Spinal cord (tissue), 10 donors: ENCODE measurements around the gene ASPN. TPM values are rescaled to one million over a fixed set of nuclear protein-coding genes. Genes with fewer than 3 reads are reported as not detected.
A peak's percentile ranks its signal among the peaks of the same experiment; 100 is the strongest.
"Not testable (repeated sequence)": the region's sequence is repeated elsewhere in the genome, so short reads cannot be mapped to it uniquely, and the experiment has no call there.

Experiments used
- DNase-seq, 6 donors: peaks; one replicate each; pipeline versions ENCODE4 v3.0.0 to v3.0.0-alpha.2; 2013 to 2015; ENCODE audit warnings: low spot score in 6 of 6, low read depth in 4 of 6
- H3K27ac ChIP-seq: one replicate; pipeline ENCODE4 v1.5.1; 2013; ENCODE audit warnings: low read depth, low read length, control low read depth
- H3K27me3 ChIP-seq: one replicate; pipeline ENCODE4 v1.6.1; 2013; ENCODE audit warnings: low read length; ENCODE audit not compliant: control insufficient read depth, insufficient read depth
- H3K36me3 ChIP-seq: one replicate; pipeline ENCODE4 v1.6.1; 2013; ENCODE audit warnings: low read length; ENCODE audit not compliant: control insufficient read depth, insufficient read depth
- H3K4me1 ChIP-seq: one replicate; pipeline ENCODE4 v1.6.1; 2013; ENCODE audit warnings: low read length; ENCODE audit not compliant: control insufficient read depth, insufficient read depth
- H3K4me3 ChIP-seq: one replicate; pipeline ENCODE4 v1.5.1; 2013; ENCODE audit warnings: low read depth, low read length, control low read depth
- H3K9me3 ChIP-seq: one replicate; pipeline ENCODE4 v1.6.1; 2013; ENCODE audit warnings: low read length; ENCODE audit not compliant: control insufficient read depth, insufficient read depth
- WGBS: methylation state at CpG from one replicate; pipeline ENCODE4 v1.1.5; 2013; ENCODE audit warnings: missing lambda C conversion rate; ENCODE audit not compliant: insufficient coverage; 5-methylcytosine and 5-hydroxymethylcytosine counted together
- polyA plus RNA-seq, 2 donors: library from polyadenylated mRNA; unstranded; fragments of 120-200 nt; gene quantifications; one replicate each; pipeline ENCODE4 v1.2.1, GENCODE V29; 2013; ENCODE audit not compliant: insufficient read length in 2 of 2
- total RNA-seq, 2 donors: library from RNA; depleted of rRNA in 1 of 2; stranded (reverse); fragments of 120-200 nt in 1 of 2; fragments of >200 nt in 1 of 2; gene quantifications; one replicate each; pipeline versions ENCODE4 v1.2.3 to v1.2.4, GENCODE V29; 2013 to 2014
- donor health status: healthy.

Gene ASPN
- total and polyA plus RNA-seq, 4 donors = 12.5 to 142 (median 79.4) TPM

DNA sequence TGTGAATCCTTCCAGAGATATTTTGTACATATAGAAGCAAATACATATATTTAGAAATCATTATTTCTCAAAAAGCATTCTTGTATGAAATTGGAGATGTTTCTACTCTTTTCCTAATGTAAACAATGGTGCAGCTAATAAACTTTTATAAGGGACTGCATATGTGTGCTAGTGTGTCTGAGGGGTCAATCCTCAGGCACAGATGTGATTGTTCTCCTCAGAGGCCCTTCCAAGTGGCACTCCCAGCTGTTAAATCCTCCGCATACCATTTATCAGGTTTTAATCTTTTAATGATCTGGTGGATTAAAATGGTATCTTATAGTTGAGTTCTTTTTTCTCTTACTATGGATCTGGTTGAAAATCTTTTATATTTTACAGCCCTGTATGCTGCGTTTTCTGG is 52.5 kb downstream of the ASPN start:
- Histone ChIP-seq H3K36me3 (no peaks in the 10 kb centered on the region), H3K4me1 (no peaks in the 10 kb centered on the region), H3K4me3 (no peak overlapping the region), H3K27ac (no peak overlapping the region), H3K27me3 (no peaks in the 10 kb centered on the region), H3K9me3 (no peaks in the 10 kb centered on the region)
- WGBS = no CpG with 5 or more reads among the region's 2 CpGs
- no peak for DNase-seq

DNA sequence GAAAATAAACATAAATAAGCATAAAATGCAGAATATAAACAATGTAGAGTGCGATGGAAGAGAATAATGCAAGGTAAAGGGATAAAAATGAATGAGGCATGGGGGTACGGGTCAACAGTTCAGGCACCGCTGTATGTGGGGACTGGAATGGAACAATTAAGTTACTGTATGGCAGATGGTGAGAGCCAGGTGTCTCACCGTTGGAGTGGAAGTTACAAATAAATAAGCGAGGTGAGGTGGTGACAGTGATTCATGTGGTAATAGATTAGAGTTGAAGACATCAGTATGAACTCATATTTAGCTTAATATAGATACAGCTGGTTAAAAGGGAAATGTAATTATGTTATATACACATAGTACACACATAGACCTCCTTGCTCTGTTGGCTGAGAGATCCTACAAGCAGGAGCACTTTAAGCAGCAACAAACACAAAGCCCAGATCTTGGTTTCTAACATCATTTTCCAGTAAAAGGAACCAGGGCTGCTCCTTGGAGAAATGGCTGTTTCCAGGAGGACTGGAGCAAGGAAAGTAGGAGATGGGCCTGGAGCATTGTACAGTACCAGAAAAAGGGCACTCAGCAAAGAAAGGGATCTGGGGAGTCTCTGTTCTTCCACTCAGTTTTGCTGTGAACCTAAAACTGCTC is 55.7 kb downstream of the ASPN start:
- no peaks in the 10 kb centered on the region for H3K36me3 ChIP-seq
- H3K4me3 ChIP-seq = no peak overlapping the region
- no peaks in the 10 kb centered on the region for H3K27me3 ChIP-seq
- H3K27ac ChIP-seq = peak overlapping the region; percentile 77
- WGBS = 32% methylated on average over 4 of the region's 5 CpGs
- DNase-seq = no peak
- no peaks in the 10 kb centered on the region for H3K4me1 ChIP-seq
- no peaks in the 10 kb centered on the region for H3K9me3 ChIP-seq

DNA sequence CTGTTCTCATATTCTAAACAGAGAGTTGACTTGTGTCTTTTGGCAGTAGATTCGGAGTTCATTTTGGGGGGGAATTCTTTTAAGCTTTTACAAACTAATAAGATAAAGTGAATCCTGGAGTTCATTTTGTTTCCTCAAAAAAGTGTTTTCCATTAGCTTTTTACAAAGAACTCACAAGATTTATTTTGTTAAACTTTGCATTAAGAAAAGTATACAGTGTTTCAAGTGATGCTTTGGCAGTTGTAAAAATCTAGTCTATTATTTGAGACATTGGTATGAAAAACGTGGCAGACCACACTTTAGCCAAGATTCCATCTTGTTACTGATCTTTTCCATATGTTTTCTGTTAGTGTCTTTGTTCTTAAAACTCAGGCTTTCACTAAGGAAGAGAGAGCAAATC is 56.8 kb downstream of the ASPN start:
- peak in 1 of 6 donors; percentile 50 for DNase-seq
- WGBS = no CpG with 5 or more reads among the region's 2 CpGs
- Histone ChIP-seq H3K27me3 (no peaks in the 10 kb centered on the region), H3K36me3 (no peaks in the 10 kb centered on the region), H3K4me1 (no peaks in the 10 kb centered on the region), H3K4me3 (no peak overlapping the region), H3K27ac (peak overlapping the region; percentile 77), H3K9me3 (no peaks in the 10 kb centered on the region)

DNA sequence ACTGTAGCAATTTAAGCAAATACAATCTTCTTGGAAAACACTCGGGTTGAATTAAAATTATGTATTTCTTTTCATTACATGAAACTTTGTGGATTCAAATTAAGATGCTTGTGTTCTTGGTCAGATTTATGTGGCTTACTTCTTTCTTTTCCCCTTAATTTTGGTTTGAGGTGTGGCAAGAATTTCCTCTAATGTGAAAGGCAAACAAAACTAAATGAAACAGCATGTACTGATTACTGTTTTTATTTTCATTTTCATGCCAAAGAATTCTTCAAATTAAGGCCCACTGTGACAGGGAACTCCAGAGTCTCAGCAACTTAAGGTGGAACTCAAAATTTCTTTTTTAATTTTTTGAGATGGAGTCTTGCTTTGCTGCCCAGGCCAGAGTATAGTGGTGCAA is 58.0 kb downstream of the ASPN start, which contains the start of gene OMD:
OMD (minus strand) TSS at position 132 of the 400 bp plus-strand sequence. CDS start 6,913 bp downstream, outside the sequence.
- no peaks in the 10 kb centered on the region for H3K27me3 ChIP-seq
- H3K9me3 ChIP-seq = no peaks in the 10 kb centered on the region
- H3K27ac ChIP-seq = peak within 1 kb of the TSS; percentile 77
- peak within 1 kb of the TSS; percentile 4 for H3K4me3 ChIP-seq
- DNase-seq = peak in 1 of 6 donors; percentile 43
- H3K36me3 ChIP-seq = no peaks in the 10 kb centered on the region
- H3K4me1 ChIP-seq = no peaks in the 10 kb centered on the region
- WGBS = no CpG with 5 or more reads among the region's 1 CpG

DNA sequence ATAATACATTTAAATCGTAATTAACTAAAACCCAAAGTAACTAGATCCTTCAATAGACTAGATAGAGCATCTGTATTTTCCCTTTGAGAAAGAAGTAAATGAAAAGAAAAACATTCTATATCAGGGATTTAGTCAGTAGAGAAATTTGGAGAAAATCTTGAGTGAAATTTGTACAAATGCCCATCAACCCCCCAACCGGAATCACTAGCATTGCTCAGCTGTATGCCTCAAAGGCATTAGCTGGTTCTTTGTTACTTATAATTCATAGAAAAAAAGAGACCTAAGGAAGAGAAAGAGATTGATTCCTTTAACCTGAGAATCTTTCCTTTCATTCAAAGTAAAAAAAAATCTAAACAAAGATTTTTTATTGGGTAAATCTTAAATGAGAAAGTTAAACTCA is 58.7 kb downstream of the ASPN start:
- no CpG with 5 or more reads among the region's 2 CpGs for WGBS
- Histone ChIP-seq H3K27ac (peak overlapping the region; percentile 77), H3K36me3 (no peaks in the 10 kb centered on the region), H3K9me3 (no peaks in the 10 kb centered on the region), H3K27me3 (no peaks in the 10 kb centered on the region), H3K4me3 (peak overlapping the region; percentile 4), H3K4me1 (no peaks in the 10 kb centered on the region)
- no peak for DNase-seq

DNA sequence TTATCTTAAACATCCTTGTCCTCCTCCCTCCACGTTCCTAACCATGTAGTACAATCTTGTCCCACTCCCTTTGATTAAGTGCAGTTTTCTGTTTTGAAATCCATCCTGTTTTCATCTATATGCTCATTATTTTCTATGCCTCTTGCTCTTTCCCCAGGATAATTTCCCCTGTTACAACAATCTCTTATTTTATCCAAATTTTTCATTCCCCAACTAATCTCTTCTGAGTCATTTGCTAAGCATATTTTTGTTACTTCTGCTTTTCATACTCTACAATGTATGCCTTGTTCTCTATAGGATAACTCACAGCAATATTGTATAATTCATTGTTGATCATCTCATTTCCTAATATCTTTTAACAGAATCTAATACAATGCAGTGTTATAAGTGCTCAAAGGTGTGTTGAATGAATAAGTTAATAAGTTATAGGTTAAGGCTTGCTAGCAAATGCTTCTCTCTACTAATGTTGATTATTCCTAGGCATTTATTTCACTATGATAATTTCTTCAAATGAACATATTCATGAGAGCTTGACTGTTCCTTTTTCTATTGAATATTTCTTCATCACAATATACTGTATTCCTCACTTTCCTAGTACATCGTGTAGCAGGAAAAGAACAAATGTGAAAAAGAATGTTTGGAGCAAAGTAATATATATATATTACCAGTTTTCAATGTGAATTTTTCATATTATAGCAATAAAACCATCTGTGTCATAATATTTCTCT is 59.5 kb downstream of the ASPN start:
- DNase-seq = no peak
- no peaks in the 10 kb centered on the region for H3K27me3 ChIP-seq
- peak overlapping the region; percentile 77 for H3K27ac ChIP-seq
- no peaks in the 10 kb centered on the region for H3K4me1 ChIP-seq
- H3K9me3 ChIP-seq = no peaks in the 10 kb centered on the region
- H3K36me3 ChIP-seq = no peaks in the 10 kb centered on the region
- H3K4me3 ChIP-seq = peak overlapping the region; percentile 13
- WGBS = 100% methylated on average over 1 of the region's 2 CpGs

DNA sequence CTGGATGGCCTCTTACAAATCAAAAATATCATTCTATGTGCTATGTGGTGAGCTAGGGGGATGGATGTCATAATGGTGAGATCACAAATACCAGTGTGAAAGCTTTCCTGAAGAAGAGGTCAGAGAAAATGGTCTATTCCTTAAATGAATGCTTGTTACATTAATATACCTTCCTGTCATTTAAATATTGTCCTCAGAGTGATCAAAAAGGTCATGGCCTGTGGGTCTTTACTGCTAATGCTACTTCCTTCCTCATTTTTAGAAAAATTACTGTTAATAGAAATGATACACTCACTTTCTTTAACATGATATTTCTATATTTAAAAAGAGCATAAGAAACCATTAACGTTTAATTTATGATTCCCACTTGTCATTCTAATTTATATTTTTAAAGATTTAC is 67.7 kb downstream of the ASPN start:
- WGBS = no CpG with 5 or more reads among the region's 1 CpG

DNA sequence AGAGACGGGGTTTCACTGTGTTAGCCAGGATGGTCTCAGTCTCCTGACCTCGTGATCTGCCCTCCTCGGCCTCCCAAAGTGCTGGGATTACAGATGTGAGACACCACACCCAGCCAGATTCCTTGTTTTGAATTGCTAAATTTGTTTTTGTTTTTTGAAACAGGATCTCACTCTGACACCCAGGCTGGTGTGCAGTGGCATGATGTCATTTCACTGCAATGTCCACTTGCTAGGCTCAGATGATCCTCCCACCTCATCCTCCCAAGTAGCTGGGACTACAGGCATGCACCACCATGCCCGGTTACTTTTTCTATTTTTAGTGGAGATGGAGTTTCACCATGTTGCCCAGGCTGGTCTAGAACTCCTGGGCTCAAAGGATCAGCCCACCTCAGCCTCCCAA is 71.1 kb downstream of the ASPN start:
- not testable (repeated sequence) for H3K4me1 ChIP-seq, H3K27me3 ChIP-seq, H3K36me3 ChIP-seq, H3K4me3 ChIP-seq, DNase-seq, H3K9me3 ChIP-seq
- WGBS = 71% methylated on average over 3 of the region's 4 CpGs
- H3K27ac ChIP-seq = peak overlapping the region; percentile 7

More for the DNA sequence above, 67.7 kb downstream of the ASPN start:
- H3K36me3 ChIP-seq = no peaks in the 10 kb centered on the region
- H3K27me3 ChIP-seq = no peaks in the 10 kb centered on the region
- DNase-seq = no peak
- H3K4me3 ChIP-seq = no peak overlapping the region
- H3K9me3 ChIP-seq = no peaks in the 10 kb centered on the region
- H3K4me1 ChIP-seq = no peaks in the 10 kb centered on the region
- no peak overlapping the region for H3K27ac ChIP-seq

DNA sequence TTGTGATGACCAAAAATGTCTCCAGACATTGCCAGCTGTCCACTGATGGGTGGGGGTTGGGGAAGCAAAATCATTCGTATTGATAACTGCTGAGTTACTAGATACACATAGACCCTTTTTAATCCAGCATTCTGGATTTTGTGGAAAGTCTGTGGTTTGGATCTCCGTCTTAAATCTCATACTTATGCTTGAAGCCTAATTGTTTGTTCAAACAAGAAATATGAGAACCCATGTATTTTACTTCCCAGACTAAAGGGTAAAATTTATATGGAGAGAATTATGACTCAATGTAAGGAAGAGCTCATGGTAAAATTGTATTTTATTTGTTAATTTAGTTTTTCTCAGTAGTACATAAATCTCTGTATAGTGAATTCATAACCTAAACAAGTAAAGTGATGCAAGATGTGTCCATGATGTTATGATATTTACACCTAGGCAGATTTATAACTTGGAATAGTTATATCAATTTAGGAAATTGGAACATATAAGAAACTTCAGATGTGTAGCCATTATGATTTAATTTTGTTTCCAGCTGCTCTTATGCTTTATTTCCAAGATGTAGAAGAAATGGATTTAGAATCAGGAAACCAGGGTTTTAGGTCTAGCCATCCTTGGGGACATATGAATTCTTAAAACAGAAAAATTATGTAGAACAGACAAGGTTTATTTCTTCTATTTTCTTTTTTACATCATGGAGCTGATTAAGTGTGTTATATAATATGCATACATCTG is 73.4 kb downstream of the ASPN start:
- no peak overlapping the region for H3K27ac ChIP-seq
- H3K36me3 ChIP-seq = no peaks in the 10 kb centered on the region
- no CpG with 5 or more reads among the region's 2 CpGs for WGBS
- no peak for DNase-seq
- no peaks in the 10 kb centered on the region for H3K4me1 ChIP-seq
- no peaks in the 10 kb centered on the region for H3K9me3 ChIP-seq
- no peak overlapping the region for H3K4me3 ChIP-seq
- no peaks in the 10 kb centered on the region for H3K27me3 ChIP-seq
